Measurements from ENCODE around the gene KAZALD1.

Gene KAZALD1

GRCh38 chr10:101087965-101088364 lies 26.2 kb downstream of the KAZALD1 start:
- no peak overlapping the region for H3K27ac Mint-ChIP-seq
- H3K9me3 Mint-ChIP-seq = no peaks in the 10 kb centered on the region

DNA sequence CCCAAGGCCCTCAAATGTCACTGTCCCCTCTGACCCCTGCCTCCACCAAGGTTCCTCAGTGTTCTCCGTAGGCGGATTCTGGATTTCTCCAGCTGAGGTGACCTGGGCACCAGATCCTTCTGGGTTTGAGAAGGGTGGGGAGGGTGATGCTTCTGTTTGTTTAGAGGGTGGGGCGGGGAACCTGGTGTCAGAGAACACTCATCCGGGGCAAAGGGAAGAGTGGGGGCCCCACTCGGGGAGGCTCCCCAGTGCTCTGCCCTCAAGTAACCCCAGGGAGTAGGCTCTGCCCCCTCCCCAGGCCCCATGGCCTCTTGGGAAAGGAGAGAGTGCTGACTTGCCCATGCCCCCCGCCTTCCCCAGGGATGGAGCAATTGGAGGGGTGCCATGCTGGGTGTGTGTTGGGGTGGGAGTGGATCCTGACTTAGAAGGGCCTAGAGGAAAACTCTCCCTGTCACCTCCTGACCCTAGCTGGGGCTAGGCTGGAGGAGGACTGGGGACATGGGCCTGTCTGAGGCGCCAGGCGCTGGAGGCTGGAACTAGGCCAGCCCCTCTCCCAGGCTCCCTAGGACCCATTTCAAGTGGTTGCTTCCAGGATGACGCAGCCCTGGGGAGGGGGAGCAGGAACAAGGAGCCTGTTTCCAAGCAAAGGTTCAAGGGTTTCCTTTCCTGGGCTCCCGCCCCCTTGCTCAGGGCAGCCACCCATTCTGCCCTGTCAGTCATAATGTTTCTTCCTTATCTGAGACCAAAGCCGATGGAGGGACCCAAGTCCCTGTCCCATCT lies 27.9 kb downstream of the KAZALD1 start:
- no peak overlapping the region for H3K27ac Mint-ChIP-seq
- ATAC-seq = peak; percentile 17
- no peak overlapping the region for H3K4me3 Mint-ChIP-seq

More at GRCh38 chr10:101087965-101088364, 26.2 kb downstream of the KAZALD1 start:
- H3K27me3 Mint-ChIP-seq = peaks cover 91% of the 10 kb centered on the region
- no peak overlapping the region for H3K4me3 Mint-ChIP-seq
- ATAC-seq (no peak), DNase-seq (no peak)
- no peaks in the 10 kb centered on the region for H3K4me1 Mint-ChIP-seq

DNA sequence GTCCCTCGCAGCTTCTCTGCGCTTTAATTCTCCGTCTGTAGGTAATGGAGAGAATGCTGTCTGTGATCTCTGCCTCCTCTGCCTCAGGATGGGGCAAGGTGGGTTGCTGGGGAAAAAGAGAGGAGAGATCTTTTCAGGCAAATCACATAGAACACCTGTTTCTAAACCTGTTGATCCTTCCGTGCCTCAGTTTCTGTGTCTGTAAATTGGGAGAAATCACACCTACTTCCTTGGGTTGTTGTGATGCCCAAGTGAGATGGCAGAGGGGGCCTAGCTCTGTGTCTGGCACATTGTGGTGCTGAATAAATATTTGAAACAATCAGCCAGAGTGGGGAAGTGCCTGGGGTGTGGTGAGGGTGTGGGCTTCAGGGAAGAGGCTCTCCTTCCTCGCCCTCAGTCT lies 28.8 kb downstream of the KAZALD1 start:
- H3K4me1 Mint-ChIP-seq = peaks cover 5% of the 10 kb centered on the region
- no peaks in the 10 kb centered on the region for H3K9me3 Mint-ChIP-seq
- H3K27me3 Mint-ChIP-seq = peaks cover 92% of the 10 kb centered on the region
- H3K27ac Mint-ChIP-seq = peak overlapping the region in 1 of 2 donors; percentile 57
- DNase-seq = no peak
- no peak overlapping the region for H3K4me3 Mint-ChIP-seq
- ATAC-seq = no peak

More for the DNA sequence above, 27.9 kb downstream of the KAZALD1 start:
- Mint-ChIP-seq H3K4me1 (no peaks in the 10 kb centered on the region), H3K9me3 (no peaks in the 10 kb centered on the region), H3K27me3 (peaks cover 92% of the 10 kb centered on the region)
- no peak for DNase-seq

DNA sequence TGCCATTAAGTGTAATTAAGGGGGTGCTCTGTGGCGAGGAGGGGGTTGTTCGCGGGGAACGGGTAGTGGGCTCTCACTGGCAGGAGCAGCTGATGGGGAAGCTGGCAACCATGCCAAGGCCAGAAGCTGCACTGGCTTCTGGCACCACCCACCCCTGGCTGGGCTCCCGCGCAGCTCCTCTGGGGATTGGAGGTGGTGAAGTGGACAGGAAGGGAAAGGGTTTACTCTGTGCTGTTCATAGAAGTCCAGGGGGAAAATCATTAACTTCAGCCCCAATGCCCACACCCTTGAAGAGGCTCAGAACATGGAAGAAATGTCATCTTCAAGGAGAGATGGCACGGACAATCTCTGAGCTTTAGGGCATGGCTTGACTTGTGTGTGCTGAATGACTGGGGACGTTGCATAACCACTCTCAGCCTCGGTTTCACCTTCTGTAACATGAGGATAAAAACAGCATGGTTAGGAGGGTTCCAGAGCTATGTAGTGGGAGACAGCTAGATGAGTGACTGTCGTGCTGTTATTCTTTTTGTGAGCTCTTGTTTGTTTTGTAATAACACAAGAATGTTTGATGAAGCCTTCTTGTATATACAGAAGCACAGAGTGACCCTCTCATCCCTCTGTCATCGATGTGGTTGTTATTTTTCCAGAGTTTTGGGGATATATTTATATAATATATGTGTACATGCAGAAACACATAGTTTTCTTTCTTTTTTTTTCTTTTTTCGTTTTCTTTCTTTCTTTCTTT lies 29.9 kb downstream of the KAZALD1 start:
- Mint-ChIP-seq H3K27ac (no peak overlapping the region), H3K27me3 (peaks cover 90% of the 10 kb centered on the region), H3K4me3 (no peak overlapping the region), H3K4me1 (peaks cover 8% of the 10 kb centered on the region), H3K9me3 (no peaks in the 10 kb centered on the region)
- DNase-seq (no peak), ATAC-seq (no peak)

GRCh38 chr10:101092881-101093354 lies 31.1 kb downstream of the KAZALD1 start:
- Mint-ChIP-seq H3K27me3 (peaks cover 90% of the 10 kb centered on the region), H3K9me3 (no peaks in the 10 kb centered on the region), H3K4me1 (peaks cover 8% of the 10 kb centered on the region), H3K4me3 (no peak overlapping the region), H3K27ac (no peak overlapping the region)
- no peak for DNase-seq
- no peak for ATAC-seq

- no peak for DNase-seq
- H3K27ac Mint-ChIP-seq = no peak overlapping the region
- H3K27me3 Mint-ChIP-seq = peaks cover 87% of the 10 kb centered on the region
- no peak overlapping the region for H3K4me3 Mint-ChIP-seq
- ATAC-seq = no peak
- no peaks in the 10 kb centered on the region for H3K9me3 Mint-ChIP-seq
- peaks cover 8% of the 10 kb centered on the region for H3K4me1 Mint-ChIP-seq
Measured at GRCh38 chr10:101094121-101094879, 32.5 kb downstream of the KAZALD1 start.

DNA sequence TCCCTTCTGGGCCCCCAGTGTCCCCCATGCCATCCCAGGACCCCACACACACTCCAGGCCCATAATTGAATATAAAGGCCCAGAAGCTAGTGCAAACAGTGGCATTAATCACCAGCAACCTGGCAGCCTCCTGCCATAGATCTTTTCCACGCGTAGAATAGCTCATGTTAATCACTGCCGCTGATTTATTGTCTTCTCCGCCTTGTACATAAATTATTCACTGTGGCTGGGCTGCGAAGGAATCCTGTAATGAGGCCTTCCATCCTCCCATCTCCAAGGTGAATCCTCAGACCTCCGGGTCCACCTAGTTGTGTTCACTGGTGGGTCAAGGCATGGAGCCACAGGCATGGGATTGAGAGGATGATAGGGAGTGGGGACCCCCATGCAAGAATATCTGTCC lies 33.2 kb downstream of the KAZALD1 start:
- H3K4me1 Mint-ChIP-seq = peaks cover 8% of the 10 kb centered on the region
- no peaks in the 10 kb centered on the region for H3K9me3 Mint-ChIP-seq
- DNase-seq (no peak), ATAC-seq (no peak)
- H3K27me3 Mint-ChIP-seq = peaks cover 87% of the 10 kb centered on the region
- no peak overlapping the region for H3K4me3 Mint-ChIP-seq
- peak overlapping the region in 1 of 2 donors; percentile 38 for H3K27ac Mint-ChIP-seq

DNA sequence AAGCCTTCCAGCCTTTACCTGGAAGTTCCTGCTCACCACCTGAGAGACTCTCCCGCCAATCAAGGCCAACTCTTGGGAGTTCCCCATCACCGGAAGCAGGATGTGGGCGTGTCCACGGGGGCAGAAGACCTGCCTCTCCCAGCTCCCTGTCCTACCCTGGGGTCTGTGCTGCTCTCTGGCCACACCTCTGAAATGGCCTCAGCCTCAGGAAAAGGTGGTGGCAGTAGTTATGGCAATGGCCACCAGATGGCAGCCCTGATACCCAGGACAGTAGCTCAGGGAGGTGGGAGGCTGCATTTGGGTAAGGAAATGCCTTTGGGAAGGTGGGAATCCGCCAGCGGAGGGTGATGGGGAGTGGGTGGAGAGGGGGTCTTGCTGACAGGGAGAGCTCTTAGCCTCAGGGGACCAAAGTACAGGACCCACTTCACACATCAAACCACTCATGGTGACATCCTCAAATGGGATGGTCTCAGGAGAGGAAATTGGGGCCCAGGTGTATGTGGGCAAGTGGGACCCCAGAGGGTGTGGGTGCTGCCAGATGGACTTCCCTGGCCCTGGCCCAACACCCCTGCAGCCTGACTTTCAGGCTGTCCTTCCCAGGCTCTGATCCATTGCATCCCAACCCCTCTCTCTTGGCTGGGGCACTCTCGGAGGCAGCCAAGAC lies 33.9 kb downstream of the KAZALD1 start:
- Mint-ChIP-seq H3K4me1 (peaks cover 8% of the 10 kb centered on the region), H3K4me3 (no peak overlapping the region), H3K9me3 (no peaks in the 10 kb centered on the region), H3K27me3 (peaks cover 87% of the 10 kb centered on the region), H3K27ac (no peak overlapping the region)
- DNase-seq (peak; percentile 72 to 78), ATAC-seq (peak; percentile 92)

DNA sequence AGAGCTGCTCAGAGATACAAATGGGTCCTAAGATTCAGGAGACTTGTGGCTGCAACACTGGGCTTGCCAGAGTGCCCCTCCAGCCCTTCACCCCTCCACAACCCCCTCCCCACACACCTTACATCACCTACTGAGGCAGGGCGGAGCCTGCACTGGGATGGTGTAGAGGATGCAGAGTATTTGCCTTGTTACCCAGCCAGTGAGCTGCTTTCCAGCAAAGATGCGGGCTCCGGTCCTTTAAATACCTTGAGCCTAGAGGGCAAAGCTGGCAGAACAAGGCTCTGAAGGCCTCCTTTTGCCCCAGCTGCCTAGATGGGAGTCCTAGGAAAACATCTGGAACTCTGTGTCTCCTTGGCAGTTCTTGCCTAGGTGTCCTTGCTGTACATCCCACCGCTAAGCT lies 34.6 kb downstream of the KAZALD1 start:
- H3K27me3 Mint-ChIP-seq = peaks cover 87% of the 10 kb centered on the region
- no peak for ATAC-seq
- peaks cover 8% of the 10 kb centered on the region for H3K4me1 Mint-ChIP-seq
- no peak overlapping the region for H3K4me3 Mint-ChIP-seq
- DNase-seq = no peak
- no peak overlapping the region for H3K27ac Mint-ChIP-seq
- no peaks in the 10 kb centered on the region for H3K9me3 Mint-ChIP-seq

- peaks cover 8% of the 10 kb centered on the region for H3K4me1 Mint-ChIP-seq
- H3K4me3 Mint-ChIP-seq = no peak overlapping the region
- H3K27ac Mint-ChIP-seq = no peak overlapping the region
- DNase-seq (no peak), ATAC-seq (no peak)
- H3K9me3 Mint-ChIP-seq = no peaks in the 10 kb centered on the region
- peaks cover 87% of the 10 kb centered on the region for H3K27me3 Mint-ChIP-seq
Measured at GRCh38 chr10:101097881-101098280, 36.1 kb downstream of the KAZALD1 start.

DNA sequence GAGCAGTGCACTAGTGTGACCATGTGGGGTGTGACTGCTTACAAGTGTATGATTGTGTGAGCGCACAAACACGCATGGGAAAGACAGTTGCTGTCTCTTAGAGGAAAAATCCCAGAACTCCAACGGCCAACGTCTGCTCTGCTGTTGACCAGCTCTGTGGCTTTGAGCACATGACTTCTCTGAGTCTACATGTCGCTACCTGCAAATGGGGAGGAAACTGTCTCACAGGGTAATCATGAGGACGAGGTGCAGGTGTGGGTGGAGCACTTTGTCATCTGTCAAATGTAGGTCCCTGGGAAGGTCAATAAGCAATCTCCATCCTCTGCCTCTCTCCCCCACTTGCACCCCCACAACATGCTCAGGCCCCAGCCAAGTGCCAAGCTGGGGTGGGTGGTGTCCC lies 38.1 kb downstream of the KAZALD1 start:
- no peak for DNase-seq
- H3K4me3 Mint-ChIP-seq = no peak overlapping the region
- no peak overlapping the region for H3K27ac Mint-ChIP-seq
- peaks cover 80% of the 10 kb centered on the region for H3K27me3 Mint-ChIP-seq
- ATAC-seq = no peak
- no peaks in the 10 kb centered on the region for H3K9me3 Mint-ChIP-seq
- peaks cover 8% of the 10 kb centered on the region for H3K4me1 Mint-ChIP-seq

GRCh38 chr10:101101372-101101881 lies 39.6 kb downstream of the KAZALD1 start:
- Mint-ChIP-seq H3K9me3 (no peaks in the 10 kb centered on the region), H3K27me3 (peaks cover 69% of the 10 kb centered on the region), H3K4me1 (no peaks in the 10 kb centered on the region), H3K27ac (no peak overlapping the region), H3K4me3 (no peak overlapping the region)
- ATAC-seq (no peak), DNase-seq (no peak)

DNA sequence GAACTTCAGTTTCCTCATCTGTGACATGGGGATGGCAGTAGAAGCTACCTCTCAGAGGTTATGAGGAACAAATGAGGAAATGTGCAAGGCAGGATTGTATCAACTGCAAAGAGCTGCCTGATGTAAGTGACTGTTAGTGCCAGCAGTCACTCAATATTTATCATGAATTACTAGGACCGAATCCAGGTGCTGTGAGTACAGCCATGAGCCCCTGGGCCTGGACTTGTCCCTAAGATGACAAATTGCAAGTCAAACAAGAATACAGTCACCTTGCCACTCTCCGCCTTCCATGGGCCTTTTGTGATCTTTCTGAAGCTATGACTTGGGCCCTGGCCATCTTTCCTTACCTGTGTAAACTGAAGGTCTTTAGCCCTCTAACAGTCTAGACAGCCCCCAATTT lies 41.6 kb downstream of the KAZALD1 start:
- no peak overlapping the region for H3K4me3 Mint-ChIP-seq
- H3K4me1 Mint-ChIP-seq = no peaks in the 10 kb centered on the region
- H3K27me3 Mint-ChIP-seq = peaks cover 71% of the 10 kb centered on the region
- no peak for DNase-seq
- ATAC-seq = no peak
- no peak overlapping the region for H3K27ac Mint-ChIP-seq
- no peaks in the 10 kb centered on the region for H3K9me3 Mint-ChIP-seq

- no peak overlapping the region for H3K4me3 Mint-ChIP-seq
- no peak overlapping the region for H3K27ac Mint-ChIP-seq
- H3K27me3 Mint-ChIP-seq = peaks cover 59% of the 10 kb centered on the region
- DNase-seq (no peak), ATAC-seq (no peak)
- H3K9me3 Mint-ChIP-seq = no peaks in the 10 kb centered on the region
- no peaks in the 10 kb centered on the region for H3K4me1 Mint-ChIP-seq
Measured at GRCh38 chr10:101106351-101106750, 44.6 kb downstream of the KAZALD1 start.

DNA sequence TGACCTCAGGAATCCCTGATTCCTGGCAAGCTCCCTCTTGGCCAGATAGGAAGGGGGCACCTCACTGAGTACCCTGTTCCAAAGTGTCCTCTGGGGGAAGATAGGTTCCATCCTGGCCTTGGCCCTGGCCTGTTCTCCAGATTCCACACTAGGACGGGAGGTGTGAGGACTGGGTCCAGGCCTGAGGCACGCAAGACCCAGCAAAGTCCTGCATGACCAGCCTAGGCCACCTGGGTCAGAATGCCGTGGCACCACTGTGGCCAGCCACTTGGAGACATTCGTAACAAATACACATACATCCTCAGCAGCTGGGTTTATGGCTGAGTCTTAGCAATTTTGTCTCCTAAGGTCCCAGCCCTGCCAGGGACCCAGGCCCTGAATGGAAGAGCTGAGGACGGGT lies 46.0 kb downstream of the KAZALD1 start:
- ATAC-seq = no peak
- H3K27me3 Mint-ChIP-seq = peaks cover 59% of the 10 kb centered on the region
- no peak for DNase-seq
- H3K4me1 Mint-ChIP-seq = no peaks in the 10 kb centered on the region
- no peak overlapping the region for H3K4me3 Mint-ChIP-seq
- H3K27ac Mint-ChIP-seq = peak overlapping the region in 1 of 2 donors; percentile 59
- H3K9me3 Mint-ChIP-seq = no peaks in the 10 kb centered on the region
